DMS53 treated with DMSO at 0.1 percent for 48 hours (cell line): ENCODE results near the gene PKP4.
A peak's percentile ranks its signal among the peaks of the same experiment; 100 is the strongest.
"Not testable (repeated sequence)": the region's sequence is repeated elsewhere in the genome, so short reads cannot be mapped to it uniquely, and the experiment has no call there.

Experiments used
- DNase-seq: peaks from one replicate; lab custom pipeline; 2025; ENCODE audit not compliant: unreplicated experiment; lab: John Stamatoyannopoulos, UW

PKP4 gene

DNA sequence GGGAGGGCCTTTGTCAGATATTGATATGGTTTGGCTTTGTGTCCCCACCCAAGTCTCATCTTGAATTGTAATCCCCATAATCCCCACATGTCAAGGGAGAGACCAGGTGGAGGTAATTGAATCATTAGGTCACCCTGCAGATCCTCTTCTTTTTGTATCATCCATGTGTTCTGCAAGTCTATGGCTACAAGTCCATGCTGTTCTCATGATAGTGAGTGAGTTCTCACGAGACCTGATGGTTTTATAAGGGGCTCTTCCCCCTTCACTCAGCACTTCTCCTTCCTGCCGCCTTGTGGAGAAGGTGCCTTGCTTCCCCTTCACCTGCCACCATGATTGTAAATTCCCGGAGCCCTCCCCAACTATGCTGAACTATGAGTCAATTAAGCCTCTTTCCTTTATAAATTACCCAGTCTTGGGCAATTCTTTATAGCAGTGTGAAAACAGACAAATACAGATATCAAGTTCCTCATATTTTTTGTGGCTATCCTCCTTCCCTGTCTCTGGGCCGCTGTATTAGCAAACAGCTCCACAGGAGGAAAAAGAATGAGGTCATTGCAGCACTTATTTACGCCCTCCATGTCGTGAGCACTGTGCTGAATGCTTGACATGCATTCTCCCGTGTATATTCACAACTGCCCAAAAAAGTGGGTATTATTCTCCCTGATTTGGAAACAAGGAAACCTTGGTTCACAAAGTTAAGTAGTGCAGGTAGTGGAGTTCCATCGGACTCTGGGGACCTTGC lies 248.1 kb downstream of the PKP4 start:
- not testable (repeated sequence) for DNase-seq

DNA sequence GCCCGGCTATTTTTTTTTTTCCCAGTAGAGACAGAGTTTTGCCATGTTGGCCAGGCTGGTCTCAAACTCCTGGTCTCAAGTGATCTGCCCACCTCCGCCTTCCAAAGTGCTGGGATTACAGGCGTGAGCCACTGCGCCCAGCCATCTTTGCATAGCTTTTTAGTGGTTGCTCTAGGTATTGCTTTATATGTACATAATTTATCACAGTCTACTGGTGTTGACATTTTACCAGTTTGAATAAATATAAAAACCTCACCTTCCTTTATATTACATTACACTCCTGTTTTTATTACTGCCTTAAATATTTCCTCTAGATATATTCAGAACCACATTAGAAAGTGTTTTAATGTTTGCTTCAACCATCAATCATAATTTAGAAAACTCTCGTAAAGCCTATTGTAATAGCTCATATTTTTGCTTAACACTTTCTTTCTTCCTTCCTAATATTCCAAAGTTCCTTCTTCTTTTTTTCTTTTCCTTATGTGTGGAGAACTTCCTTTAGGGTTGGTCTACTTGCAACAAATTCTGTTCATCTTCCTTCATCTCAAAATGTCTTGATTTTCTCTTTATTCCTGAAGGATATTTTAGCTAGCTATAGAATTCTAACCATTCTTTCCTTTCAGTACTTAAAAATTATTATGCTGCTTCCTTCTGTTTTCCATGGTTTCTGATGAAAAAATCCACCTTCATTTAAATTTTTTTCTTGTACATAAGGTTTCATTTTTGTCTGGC lies 256.2 kb downstream of the PKP4 start:
- DNase-seq: no peak

- DNase-seq: no peak
Observed at GRCh38 chr2:158713523-158714138, 256.9 kb downstream of the PKP4 start.

- DNase-seq: no peak
Observed at GRCh38 chr2:158714420-158714819, 257.7 kb downstream of the PKP4 start.

DNA sequence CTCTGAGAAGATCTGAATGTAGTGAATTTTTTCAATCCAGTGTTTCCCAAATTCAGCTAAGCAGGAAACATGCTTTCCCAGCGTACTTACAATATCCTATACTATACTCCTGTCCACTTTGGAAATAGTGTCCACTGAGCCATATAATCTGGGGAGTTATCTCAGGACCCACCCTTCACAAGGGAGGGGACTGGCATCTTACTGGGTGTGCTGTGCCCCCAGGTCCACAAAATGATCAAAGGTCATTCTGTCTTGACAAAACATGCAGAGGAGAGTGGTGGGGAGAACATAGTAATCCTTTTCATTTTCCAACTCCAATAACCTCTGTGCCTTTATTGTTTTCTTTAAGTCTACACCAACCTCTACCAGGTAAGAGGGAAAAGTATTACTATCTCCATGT lies 258.6 kb downstream of the PKP4 start:
- no peak for DNase-seq

DNA sequence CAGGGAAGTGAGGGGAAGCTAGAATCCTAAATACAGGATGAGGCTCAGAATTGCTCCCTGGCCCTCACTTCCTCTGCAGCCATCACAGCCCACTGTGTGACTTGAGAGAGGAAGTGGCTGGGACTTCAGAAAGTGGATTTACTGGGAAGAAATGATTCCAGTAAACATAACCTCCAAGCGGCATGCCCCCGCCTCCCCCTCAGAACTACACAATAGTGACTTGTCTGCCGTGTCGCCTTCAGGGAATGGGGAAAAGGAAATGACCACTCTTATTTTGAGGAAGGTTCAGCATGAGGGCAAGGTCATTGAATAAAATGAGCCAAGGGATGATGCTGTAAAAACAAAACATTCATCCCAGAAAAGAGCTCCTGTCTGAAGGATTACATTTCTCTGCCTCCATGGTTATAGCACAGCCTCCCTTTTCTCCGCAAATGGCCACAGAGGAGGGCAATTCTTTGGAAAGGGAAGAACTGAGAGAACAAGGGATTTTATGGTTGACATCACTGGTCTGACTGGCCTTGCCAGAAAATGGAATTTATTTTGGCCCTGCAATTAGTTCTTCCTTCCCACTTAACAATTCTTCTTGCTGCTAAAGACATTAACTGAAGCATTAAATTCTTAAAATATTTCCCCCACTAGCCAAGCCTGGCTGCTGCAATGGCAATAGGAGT lies 259.5 kb downstream of the PKP4 start:
- DNase-seq: no peak

DNA sequence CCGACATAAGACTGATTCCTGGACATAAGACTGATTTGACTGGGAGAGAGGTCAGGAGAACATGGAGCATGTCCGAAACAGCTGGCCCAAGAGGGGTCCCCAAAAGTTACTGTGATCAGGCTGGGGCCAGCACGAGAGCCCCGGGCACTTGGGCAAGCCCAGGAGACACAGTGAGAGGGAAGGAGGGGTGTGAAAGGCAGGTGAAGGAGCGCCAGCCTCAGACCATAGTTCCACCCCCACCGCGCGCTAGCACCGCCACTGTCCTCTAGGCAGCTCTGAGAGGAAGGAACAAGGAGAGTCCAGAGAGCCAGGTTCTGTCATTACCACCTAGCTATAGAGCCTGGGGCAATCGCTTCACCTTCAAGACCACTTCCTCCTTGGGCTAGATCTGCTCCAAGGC lies 260.2 kb downstream of the PKP4 start:
- DNase-seq: no peak

DNA sequence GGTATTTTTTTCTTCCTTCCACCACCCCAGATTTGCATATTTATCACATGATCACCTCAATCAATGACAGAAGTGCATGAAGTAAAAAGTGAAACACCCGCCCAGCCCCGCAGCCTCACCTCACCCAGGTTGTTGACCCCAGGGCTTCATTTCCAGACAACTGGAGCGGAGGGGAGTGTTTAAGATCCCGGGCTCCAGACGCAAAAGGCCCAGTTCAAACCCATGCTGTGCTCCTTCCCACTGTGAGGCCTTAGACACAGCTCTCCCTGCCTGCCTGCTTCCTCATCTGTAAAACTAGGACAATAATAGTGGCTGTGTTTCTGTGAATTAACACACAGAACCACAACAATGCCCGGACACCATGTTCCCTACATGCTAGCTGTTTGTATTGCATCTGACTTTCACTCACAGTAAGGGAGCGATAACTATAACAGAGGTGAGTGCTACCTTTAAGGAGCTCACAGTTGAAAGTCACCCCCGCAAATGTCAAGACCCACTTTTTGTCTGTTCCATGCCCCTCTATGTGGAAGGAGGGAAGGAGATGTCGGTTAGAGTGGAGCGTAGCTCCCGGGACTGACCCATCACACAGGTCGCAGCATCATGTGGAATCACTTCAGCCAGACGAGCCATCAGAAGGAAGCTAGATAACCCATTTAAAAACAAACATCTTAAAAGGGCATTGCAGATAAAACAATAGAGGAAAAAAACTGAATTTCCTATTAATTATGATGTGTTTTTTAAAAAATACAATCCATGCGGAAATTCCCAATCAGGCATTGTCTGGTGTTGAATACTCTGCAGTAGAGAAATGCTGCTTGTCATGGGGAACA lies 260.8 kb downstream of the PKP4 start:
- no peak for DNase-seq

DNA sequence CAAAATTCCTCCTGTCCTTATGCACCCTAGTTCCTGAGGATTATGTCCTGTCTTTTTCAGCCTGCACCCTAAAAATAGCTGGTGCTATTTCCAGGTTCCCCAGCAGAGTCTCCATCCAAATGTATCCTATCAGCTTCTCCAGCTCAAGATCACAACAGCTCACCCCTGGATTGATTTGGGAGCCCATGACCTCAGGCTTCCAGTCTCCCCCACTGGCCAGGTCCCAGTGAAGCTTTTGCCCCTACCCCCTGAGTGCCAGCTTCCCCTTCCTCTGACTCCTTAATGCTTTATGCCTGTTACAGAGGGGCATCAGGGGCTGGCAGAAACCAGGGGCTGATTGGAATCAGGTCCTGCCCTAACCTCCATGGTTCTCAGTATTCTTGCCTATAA lies 261.4 kb downstream of the PKP4 start:
- DNase-seq: no peak

- DNase-seq: no peak
Observed at GRCh38 chr2:158718851-158719250, 262.1 kb downstream of the PKP4 start.

- DNase-seq: no peak
Observed at GRCh38 chr2:158719403-158719802, 262.7 kb downstream of the PKP4 start.

DNA sequence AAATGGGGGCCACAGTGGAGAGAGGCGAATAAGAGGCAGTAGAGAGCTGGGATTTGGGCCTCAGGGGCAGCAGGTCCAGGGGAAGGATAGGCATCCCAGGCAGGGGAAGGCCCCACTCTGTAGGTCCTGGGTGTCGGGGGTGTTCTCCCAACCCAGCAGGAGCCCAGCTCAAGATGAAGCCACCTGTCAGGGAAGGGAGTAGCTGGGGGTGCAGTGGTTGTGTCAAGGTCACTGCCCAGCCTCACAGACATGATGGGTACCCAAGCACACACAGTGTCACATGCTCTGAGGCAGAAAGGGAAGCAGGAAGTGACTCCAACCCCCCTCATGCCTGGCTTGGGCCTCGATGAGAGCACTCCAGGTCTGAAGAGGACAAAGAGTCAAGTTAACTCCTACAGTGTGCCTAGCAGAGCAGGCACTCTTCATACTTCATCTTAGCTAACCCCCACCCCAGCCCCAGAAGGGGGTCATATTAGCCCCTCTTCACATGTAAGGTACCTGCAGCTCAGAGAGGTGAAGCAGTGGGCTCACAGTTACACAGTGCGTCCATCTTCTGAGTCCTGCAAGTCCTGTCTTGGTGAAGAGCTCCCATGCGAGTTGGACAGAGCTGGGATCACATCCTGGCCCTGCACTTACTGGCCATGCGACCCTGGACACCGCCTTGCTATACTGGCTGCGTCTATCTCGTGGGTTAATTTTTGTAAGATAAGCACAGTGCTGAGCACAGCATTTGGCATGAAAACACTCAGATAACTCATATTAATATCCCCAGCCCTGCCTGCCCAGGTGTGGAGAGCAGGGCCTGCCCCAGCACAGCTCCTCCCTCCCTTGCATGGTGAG lies 265.7 kb downstream of the PKP4 start:
- no peak for DNase-seq

DNA sequence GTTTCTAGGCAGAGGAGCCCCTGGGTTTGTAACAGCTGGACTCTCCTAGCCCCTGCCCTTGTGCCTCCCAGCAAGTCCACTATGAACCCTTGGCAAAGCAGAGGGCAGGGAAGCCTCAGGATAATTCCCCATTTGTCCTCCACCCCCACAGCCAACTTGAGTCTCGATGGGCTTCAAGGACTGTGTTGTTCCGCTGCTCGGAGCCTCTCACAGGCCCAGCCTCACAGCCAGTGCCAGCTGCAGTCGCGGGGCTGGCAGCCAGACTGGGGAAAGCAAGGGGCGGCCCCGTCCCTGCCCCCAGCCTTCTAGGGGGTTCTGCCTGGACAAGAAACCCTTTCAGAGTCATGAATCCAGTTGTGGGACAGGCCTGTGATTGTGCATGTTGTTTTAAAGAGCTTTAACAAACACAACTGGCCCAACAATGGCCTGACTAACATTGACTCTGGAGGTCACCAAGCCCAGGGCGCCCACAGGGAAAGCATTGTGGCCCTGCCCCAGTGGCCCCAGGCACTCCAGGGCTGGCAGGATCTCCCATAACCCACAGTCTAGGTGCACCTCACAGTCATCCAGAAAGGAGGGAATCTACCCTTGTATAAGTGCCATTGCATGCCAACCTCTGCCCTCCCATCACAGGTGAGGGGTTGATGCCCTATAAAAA lies 266.6 kb downstream of the PKP4 start:
- no peak for DNase-seq

GRCh38 chr2:158723921-158724802 lies 267.4 kb downstream of the PKP4 start:
- DNase-seq: peak; percentile 89

- DNase-seq: peak; percentile 86
Observed at GRCh38 chr2:158724803-158725381, 268.1 kb downstream of the PKP4 start.

DNA sequence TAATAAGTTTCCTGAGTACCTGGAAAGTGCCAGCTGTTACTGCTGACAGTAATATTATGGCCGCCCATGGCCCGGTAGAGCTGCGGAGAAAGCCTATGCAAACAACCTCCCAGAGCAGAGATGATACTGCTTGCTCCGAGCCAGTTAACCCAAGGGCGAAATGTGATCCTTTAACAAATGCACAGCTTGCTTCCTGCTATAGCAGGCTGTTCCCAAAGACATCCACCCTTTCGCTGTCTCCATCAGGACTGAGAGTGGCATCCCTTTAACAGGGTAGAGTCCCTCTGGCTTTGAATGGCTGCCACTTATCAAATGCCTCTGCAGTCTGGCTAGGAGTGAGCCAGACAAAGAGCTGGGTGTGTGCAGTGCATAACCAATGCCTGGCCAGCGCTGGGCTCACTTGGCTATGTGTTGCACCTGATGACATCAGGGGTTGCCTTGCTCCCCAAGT lies 268.7 kb downstream of the PKP4 start:
- peak; percentile 63 for DNase-seq

GRCh38 chr2:158726911-158727592 lies 270.3 kb downstream of the PKP4 start:
- DNase-seq: peak; percentile 93
